ENCODE results near the gene ANO1.

DNA sequence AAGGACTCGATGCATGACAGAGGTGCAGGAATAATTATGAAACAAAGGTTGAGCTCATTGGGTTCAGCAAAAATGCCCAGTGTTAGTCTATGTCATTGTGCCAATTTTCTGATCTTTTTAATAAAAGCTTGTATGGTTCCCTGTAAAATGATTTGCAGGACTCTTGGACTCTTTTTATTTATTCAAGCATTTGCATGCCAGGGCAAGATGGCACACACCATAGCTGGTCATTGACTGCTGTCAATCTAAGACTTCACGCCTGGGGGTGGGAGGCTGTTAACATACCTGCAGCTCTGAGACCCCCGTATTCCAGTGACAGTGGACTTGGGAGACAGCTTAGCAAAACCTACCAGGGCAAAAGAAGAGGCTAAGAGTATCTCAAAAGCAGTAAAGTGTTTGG is 32.0 kb upstream of the ANO1 start:
- TF ChIP-seq CTCF (IDR thresholded peaks at IDR 0.05): no peak
- no peak for TF ChIP-seq FOXJ3 (CRISPR knock-in tag; IDR thresholded peaks at IDR 0.05)
- TF ChIP-seq ZBTB33 (IDR thresholded peaks at IDR 0.05; ENCODE audit: borderline replicate concordance, low read depth): no peak
- no peak for TF ChIP-seq CHD2 (IDR thresholded peaks at IDR 0.05; ENCODE audit: low read length, partially characterized antibody)
- TF ChIP-seq GABPA (IDR thresholded peaks at IDR 0.05; ENCODE audit: low read depth): no peak
- TF ChIP-seq RCOR1 (IDR thresholded peaks at IDR 0.05; ENCODE audit: low read length): no peak
- no peak for TF ChIP-seq SMC3 (IDR thresholded peaks at IDR 0.05; ENCODE audit: low read depth, low read length)
- TF ChIP-seq EZH2phosphoT487 (IDR thresholded peaks at IDR 0.05; ENCODE audit: borderline replicate concordance, low read depth): no peak
- no peak for TF ChIP-seq TAF1 (IDR thresholded peaks at IDR 0.05; ENCODE audit: borderline replicate concordance, low read depth, low read length)
- TF ChIP-seq ELF1 (IDR thresholded peaks at IDR 0.05): no peak
- TF ChIP-seq POLR2AphosphoS5 (IDR thresholded peaks at IDR 0.05; ENCODE audit: low read depth, low read length): no peak
- TF ChIP-seq EP300 (IDR thresholded peaks at IDR 0.05; ENCODE audit: borderline replicate concordance in 1 of 2, low read depth in 1 of 2, low read length in 1 of 2): no peak
